ENCODE measurements around the gene BATF3.
"Not testable (repeated sequence)": the region's sequence is repeated elsewhere in the genome, so short reads cannot be mapped to it uniquely, and the experiment has no call there.

BATF3 gene

GRCh38 chr1:212665241-212666115 is 34.2 kb downstream of the BATF3 start:
- Histone ChIP-seq H3K9me3 (ENCODE audit: control insufficient read depth, low read length) (no peaks in the 10 kb centered on the region), H3K18ac (ENCODE audit: low read depth in 1 of 2, low read length in 2 of 2) (peak overlapping the region; percentile 40 to 85), H2BK15ac (ENCODE audit: low read depth, poor library complexity, severe bottlenecking) (peak overlapping the region; percentile 87), H3K79me1 (replicated peaks; ENCODE audit: low read length, poor library complexity, severe bottlenecking) (no peaks in the 10 kb centered on the region), H3K4ac (ENCODE audit: low read depth in 1 of 2, low read length in 2 of 2) (no peak overlapping the region), H3K9ac (ENCODE audit: low read length) (peak overlapping the region; percentile 92), H3K4me1 (ENCODE audit: control insufficient read depth, insufficient read depth, low read depth, low read length) (peaks cover 11% of the 10 kb centered on the region), H4K8ac (ENCODE audit: low read length) (peak overlapping the region; percentile 45), H3K23ac (ENCODE audit: low read length in 2 of 2) (no peak overlapping the region), H3K27me3 (ENCODE audit: control insufficient read depth in 1 of 2, insufficient read depth in 1 of 2, low read length in 2 of 2) (no peaks in the 10 kb centered on the region), H2BK5ac (ENCODE audit: low read depth, low read length, poor library complexity, severe bottlenecking) (no peak overlapping the region), H2AFZ (ENCODE audit: low read depth, low read length) (peak overlapping the region; percentile 78), H3K36me3 (ENCODE audit: control insufficient read depth in 1 of 2, insufficient read depth in 2 of 2, low read depth in 1 of 2, low read length in 2 of 2) (no peaks in the 10 kb centered on the region), H2AK5ac (ENCODE audit: low read length, severe bottlenecking) (no peak overlapping the region), H2BK12ac (ENCODE audit: low read length in 2 of 2) (peak overlapping the region; percentile 50 to 78), H3K4me3 (ENCODE audit: insufficient read depth in 1 of 2, low read depth in 1 of 2, low read length in 2 of 2) (peak overlapping the region; percentile 77 to 81), H3K14ac (ENCODE audit: low read length in 2 of 2) (peak overlapping the region in 1 of 2 experiments; percentile 6), H3K27ac (ENCODE audit: low read length, poor library complexity, severe bottlenecking) (no peak overlapping the region), H2BK120ac (ENCODE audit: low read depth, low read length) (peak overlapping the region; percentile 91), H3K4me2 (ENCODE audit: low read length, poor library complexity, severe bottlenecking) (peak overlapping the region; percentile 93), H4K91ac (ENCODE audit: low read length) (no peak overlapping the region)
- DNase-seq = peak; percentile 91
- WGBS = 1% methylated on average over 29 of the region's 37 CpGs

GRCh38 chr1:212664409-212665199 is 35.0 kb downstream of the BATF3 start:
- no peak overlapping the region for H4K8ac ChIP-seq (ENCODE audit: low read length)
- no peak for DNase-seq
- H3K4me2 ChIP-seq (ENCODE audit: low read length, poor library complexity, severe bottlenecking) = no peak overlapping the region
- 63% methylated on average over 11 of the region's 11 CpGs for WGBS
- H2BK15ac ChIP-seq (ENCODE audit: low read depth, poor library complexity, severe bottlenecking) = no peak overlapping the region
- H3K9me3 ChIP-seq (ENCODE audit: control insufficient read depth, low read length) = no peaks in the 10 kb centered on the region
- H3K4ac ChIP-seq (ENCODE audit: low read depth in 1 of 2, low read length in 2 of 2) = no peak overlapping the region
- no peak overlapping the region for H2AFZ ChIP-seq (ENCODE audit: low read depth, low read length)
- H3K79me1 ChIP-seq (replicated peaks; ENCODE audit: low read length, poor library complexity, severe bottlenecking) = no peaks in the 10 kb centered on the region
- no peak overlapping the region for H2BK5ac ChIP-seq (ENCODE audit: low read depth, low read length, poor library complexity, severe bottlenecking)
- no peaks in the 10 kb centered on the region for H3K36me3 ChIP-seq (ENCODE audit: control insufficient read depth in 1 of 2, insufficient read depth in 2 of 2, low read depth in 1 of 2, low read length in 2 of 2)
- no peak overlapping the region for H4K91ac ChIP-seq (ENCODE audit: low read length)
- no peak overlapping the region for H3K18ac ChIP-seq (ENCODE audit: low read depth in 1 of 2, low read length in 2 of 2)
- no peak overlapping the region for H3K23ac ChIP-seq (ENCODE audit: low read length in 2 of 2)
- H2BK120ac ChIP-seq (ENCODE audit: low read depth, low read length) = no peak overlapping the region
- H3K27me3 ChIP-seq (ENCODE audit: control insufficient read depth in 1 of 2, insufficient read depth in 1 of 2, low read length in 2 of 2) = no peaks in the 10 kb centered on the region
- peak overlapping the region in 1 of 2 experiments; percentile 81 for H3K4me3 ChIP-seq (ENCODE audit: insufficient read depth in 1 of 2, low read depth in 1 of 2, low read length in 2 of 2)
- H3K27ac ChIP-seq (ENCODE audit: low read length, poor library complexity, severe bottlenecking) = no peak overlapping the region
- H2AK5ac ChIP-seq (ENCODE audit: low read length, severe bottlenecking) = no peak overlapping the region
- H3K9ac ChIP-seq (ENCODE audit: low read length) = peak overlapping the region; percentile 92
- peak overlapping the region in 1 of 2 experiments; percentile 1 for H2BK12ac ChIP-seq (ENCODE audit: low read length in 2 of 2)
- H3K14ac ChIP-seq (ENCODE audit: low read length in 2 of 2) = no peak overlapping the region
- H3K4me1 ChIP-seq (ENCODE audit: control insufficient read depth, insufficient read depth, low read depth, low read length) = peaks cover 10% of the 10 kb centered on the region

- not testable (repeated sequence) for H4K91ac ChIP-seq (ENCODE audit: low read length); H3K9me3 ChIP-seq (ENCODE audit: control insufficient read depth, low read length); H4K8ac ChIP-seq (ENCODE audit: low read length); H3K14ac ChIP-seq (ENCODE audit: low read length in 2 of 2); H3K4me2 ChIP-seq (ENCODE audit: low read length, poor library complexity, severe bottlenecking); H2BK5ac ChIP-seq (ENCODE audit: low read depth, low read length, poor library complexity, severe bottlenecking); H3K18ac ChIP-seq (ENCODE audit: low read depth in 1 of 2, low read length in 2 of 2); H3K9ac ChIP-seq (ENCODE audit: low read length); DNase-seq; H3K4me3 ChIP-seq (ENCODE audit: insufficient read depth in 1 of 2, low read depth in 1 of 2, low read length in 2 of 2); H3K79me1 ChIP-seq (replicated peaks; ENCODE audit: low read length, poor library complexity, severe bottlenecking); H2AFZ ChIP-seq (ENCODE audit: low read depth, low read length); H3K4me1 ChIP-seq (ENCODE audit: control insufficient read depth, insufficient read depth, low read depth, low read length); H3K27me3 ChIP-seq (ENCODE audit: control insufficient read depth in 1 of 2, insufficient read depth in 1 of 2, low read length in 2 of 2); H3K23ac ChIP-seq (ENCODE audit: low read length in 2 of 2); H3K27ac ChIP-seq (ENCODE audit: low read length, poor library complexity, severe bottlenecking); H2BK15ac ChIP-seq (ENCODE audit: low read depth, poor library complexity, severe bottlenecking); H3K36me3 ChIP-seq (ENCODE audit: control insufficient read depth in 1 of 2, insufficient read depth in 2 of 2, low read depth in 1 of 2, low read length in 2 of 2); H2BK120ac ChIP-seq (ENCODE audit: low read depth, low read length); H2AK5ac ChIP-seq (ENCODE audit: low read length, severe bottlenecking); H2BK12ac ChIP-seq (ENCODE audit: low read length in 2 of 2); H3K4ac ChIP-seq (ENCODE audit: low read depth in 1 of 2, low read length in 2 of 2)
- 45% methylated on average over 6 of the region's 7 CpGs for WGBS
Observed at GRCh38 chr1:212658250-212658649, 41.4 kb downstream of the BATF3 start.

GRCh38 chr1:212656730-212657129 is 42.9 kb downstream of the BATF3 start:
- Histone ChIP-seq H4K8ac (ENCODE audit: low read length) (no peak overlapping the region), H3K9me3 (ENCODE audit: control insufficient read depth, low read length) (no peaks in the 10 kb centered on the region), H3K18ac (ENCODE audit: low read depth in 1 of 2, low read length in 2 of 2) (no peak overlapping the region), H3K4ac (ENCODE audit: low read depth in 1 of 2, low read length in 2 of 2) (no peak overlapping the region), H3K14ac (ENCODE audit: low read length in 2 of 2) (no peak overlapping the region), H3K23ac (ENCODE audit: low read length in 2 of 2) (no peak overlapping the region), H3K4me3 (ENCODE audit: insufficient read depth in 1 of 2, low read depth in 1 of 2, low read length in 2 of 2) (no peak overlapping the region), H4K91ac (ENCODE audit: low read length) (no peak overlapping the region), H3K79me1 (replicated peaks; ENCODE audit: low read length, poor library complexity, severe bottlenecking) (no peaks in the 10 kb centered on the region), H3K36me3 (ENCODE audit: control insufficient read depth in 1 of 2, insufficient read depth in 2 of 2, low read depth in 1 of 2, low read length in 2 of 2) (peaks cover 0 to 2% of the 10 kb centered on the region in 2 experiments), H2AFZ (ENCODE audit: low read depth, low read length) (no peak overlapping the region), H3K4me1 (ENCODE audit: control insufficient read depth, insufficient read depth, low read depth, low read length) (peaks cover 4% of the 10 kb centered on the region), H3K9ac (ENCODE audit: low read length) (no peak overlapping the region), H3K27me3 (ENCODE audit: control insufficient read depth in 1 of 2, insufficient read depth in 1 of 2, low read length in 2 of 2) (no peaks in the 10 kb centered on the region), H3K27ac (ENCODE audit: low read length, poor library complexity, severe bottlenecking) (no peak overlapping the region), H2BK5ac (ENCODE audit: low read depth, low read length, poor library complexity, severe bottlenecking) (no peak overlapping the region), H3K4me2 (ENCODE audit: low read length, poor library complexity, severe bottlenecking) (no peak overlapping the region), H2AK5ac (ENCODE audit: low read length, severe bottlenecking) (no peak overlapping the region), H2BK12ac (ENCODE audit: low read length in 2 of 2) (no peak overlapping the region), H2BK15ac (ENCODE audit: low read depth, poor library complexity, severe bottlenecking) (no peak overlapping the region), H2BK120ac (ENCODE audit: low read depth, low read length) (no peak overlapping the region)
- peak; percentile 34 for DNase-seq
- 85% methylated on average over 3 of the region's 5 CpGs for WGBS
